K562 (cell line): ENCODE results near the gene HINT3. TPM values are rescaled to one million over a fixed set of nuclear protein-coding genes. Genes with fewer than 3 reads are reported as not detected.

ENCODE experiments used
- ILF3 ChIP-seq: fragments of 450-650 bp; IDR thresholded peaks from 2 replicates; pipeline ENCODE4 v1.6.1; 2018; ENCODE audit warnings: antibody characterized with exemption, mild to moderate bottlenecking, moderate library complexity, borderline replicate concordance
- polyA plus RNA-seq, 8 experiments: library from polyadenylated mRNA; depleted of rRNA in 4 of 8; stranded (reverse) in 5 of 8; unstranded in 3 of 8; fragments of >200 nt; fragmentation: Nextera tagmentation in 2 of 8; fragmentation: Illumina TruSeq in 1 of 8; extraction: Ambion mirVana in 2 of 8; extraction: Trizol in 1 of 8; gene quantifications; 2 replicates each; pipeline versions ENCODE4 v1.2.1 to v1.2.3, GENCODE V29; 2011 to 2014; ENCODE audit warnings: inconsistent platforms in 1 of 8, missing spikeins in 1 of 8
- total RNA-seq, 7 experiments: library from RNA; depleted of rRNA in 6 of 7; stranded (reverse); fragments of >200 nt in 6 of 7; fragmentation: Illumina TruSeq in 2 of 7; extraction: Trizol in 2 of 7; gene quantifications; 2 replicates each; pipeline versions ENCODE4 v1.2.1 to v1.2.3, GENCODE V29; 2011 to 2021; ENCODE audit warnings: low replicate concordance in 1 of 7
- TF ChIP-seq, protein P1 (sequence below), 2 experiments: fragments of 450-650 bp in 1 of 2; sonication (generic) in 1 of 2; formaldehyde crosslinking in 1 of 2; IDR thresholded peaks; 2 replicates each; pipeline versions ENCODE4 v1.7.1 to v1.9.0; 2016 to 2022; ENCODE audit warnings: inconsistent platforms in 1 of 2, mild to moderate bottlenecking in 1 of 2, missing genetic modification reagents in 1 of 2

HINT3 gene
- total and polyA plus RNA-seq, 9 of the 15 experiments (the other 6 are each of a cell fraction or from before 2014, with no cell fraction given): 1.4 to 16.6 (median 10.8) TPM

DNA sequence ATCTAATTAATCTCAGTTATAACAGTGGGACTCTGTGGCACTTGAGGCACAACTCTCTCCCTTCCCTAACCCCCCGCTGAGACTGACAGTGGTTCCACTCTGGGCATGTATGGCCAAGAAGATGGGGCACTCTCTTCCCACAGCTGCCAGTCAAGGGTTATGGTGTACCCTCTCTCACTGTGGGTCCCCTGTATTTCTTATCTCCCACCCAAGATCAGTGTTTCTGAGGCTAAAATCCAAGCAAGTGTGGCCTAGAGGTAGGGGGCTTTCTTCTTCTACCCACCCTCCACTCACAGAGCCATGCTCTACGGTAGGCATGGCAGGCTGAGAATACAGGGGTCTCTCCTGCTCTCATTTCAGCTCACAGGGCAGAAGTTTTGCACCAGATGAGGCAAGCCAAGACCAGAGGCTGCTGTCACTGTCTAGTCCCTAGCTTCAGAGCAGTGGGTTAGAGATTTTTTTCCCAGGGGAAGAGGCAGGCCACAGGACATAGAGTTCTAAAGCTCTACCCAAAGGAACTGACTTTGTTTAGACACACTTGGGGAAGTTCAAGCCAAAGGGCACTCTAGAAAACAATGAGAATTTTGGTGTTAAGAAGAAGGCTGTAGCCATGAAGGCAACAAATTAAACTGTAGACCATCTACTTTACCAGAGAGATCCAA is 31.7 kb upstream of the HINT3 start (continued):
- TF ChIP-seq, protein P1, sequence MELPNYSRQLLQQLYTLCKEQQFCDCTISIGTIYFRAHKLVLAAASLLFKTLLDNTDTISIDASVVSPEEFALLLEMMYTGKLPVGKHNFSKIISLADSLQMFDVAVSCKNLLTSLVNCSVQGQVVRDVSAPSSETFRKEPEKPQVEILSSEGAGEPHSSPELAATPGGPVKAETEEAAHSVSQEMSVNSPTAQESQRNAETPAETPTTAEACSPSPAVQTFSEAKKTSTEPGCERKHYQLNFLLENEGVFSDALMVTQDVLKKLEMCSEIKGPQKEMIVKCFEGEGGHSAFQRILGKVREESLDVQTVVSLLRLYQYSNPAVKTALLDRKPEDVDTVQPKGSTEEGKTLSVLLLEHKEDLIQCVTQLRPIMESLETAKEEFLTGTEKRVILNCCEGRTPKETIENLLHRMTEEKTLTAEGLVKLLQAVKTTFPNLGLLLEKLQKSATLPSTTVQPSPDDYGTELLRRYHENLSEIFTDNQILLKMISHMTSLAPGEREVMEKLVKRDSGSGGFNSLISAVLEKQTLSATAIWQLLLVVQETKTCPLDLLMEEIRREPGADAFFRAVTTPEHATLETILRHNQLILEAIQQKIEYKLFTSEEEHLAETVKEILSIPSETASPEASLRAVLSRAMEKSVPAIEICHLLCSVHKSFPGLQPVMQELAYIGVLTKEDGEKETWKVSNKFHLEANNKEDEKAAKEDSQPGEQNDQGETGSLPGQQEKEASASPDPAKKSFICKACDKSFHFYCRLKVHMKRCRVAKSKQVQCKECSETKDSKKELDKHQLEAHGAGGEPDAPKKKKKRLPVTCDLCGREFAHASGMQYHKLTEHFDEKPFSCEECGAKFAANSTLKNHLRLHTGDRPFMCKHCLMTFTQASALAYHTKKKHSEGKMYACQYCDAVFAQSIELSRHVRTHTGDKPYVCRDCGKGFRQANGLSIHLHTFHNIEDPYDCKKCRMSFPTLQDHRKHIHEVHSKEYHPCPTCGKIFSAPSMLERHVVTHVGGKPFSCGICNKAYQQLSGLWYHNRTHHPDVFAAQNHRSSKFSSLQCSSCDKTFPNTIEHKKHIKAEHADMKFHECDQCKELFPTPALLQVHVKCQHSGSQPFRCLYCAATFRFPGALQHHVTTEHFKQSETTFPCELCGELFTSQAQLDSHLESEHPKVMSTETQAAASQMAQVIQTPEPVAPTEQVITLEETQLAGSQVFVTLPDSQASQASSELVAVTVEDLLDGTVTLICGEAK (IDR thresholded peaks at IDR 0.05): no peak
- TF ChIP-seq, protein P1 (CRISPR knock-in tag; IDR thresholded peaks at IDR 0.05): no peak
- TF ChIP-seq ILF3: no peak
